Parathyroid adenoma (tissue), 2 donors: ENCODE results near the gene HECW1.

Experiments
- H2AFZ ChIP-seq: fragments of 300-600 bp; sonication (generic); one replicate; pipeline ENCODE4 v1.7.0; 2017; ENCODE audit warnings: antibody characterized with exemption, mild to moderate bottlenecking
- H3K27ac ChIP-seq: fragments of 300-600 bp; sonication (generic); one replicate; pipeline ENCODE4 v1.7.0; 2017
- H3K27me3 ChIP-seq: fragments of 300-600 bp; sonication (generic); one replicate; pipeline ENCODE4 v1.7.0; 2017; ENCODE audit warnings: low read length; ENCODE audit not compliant: control insufficient read depth, insufficient read depth
- H3K36me3 ChIP-seq: fragments of 300-600 bp; sonication (generic); one replicate; pipeline ENCODE4 v1.7.0; 2017; ENCODE audit warnings: low read length; ENCODE audit not compliant: control insufficient read depth, insufficient read depth
- H3K4me1 ChIP-seq: fragments of 300-600 bp; sonication (generic); one replicate; pipeline ENCODE4 v1.7.0; 2017; ENCODE audit warnings: control low read depth
- H3K4me2 ChIP-seq: fragments of 300-600 bp; sonication (generic); one replicate; pipeline ENCODE4 v1.7.0; 2017; ENCODE audit warnings: low read length
- H3K4me3 ChIP-seq: fragments of 300-600 bp; sonication (generic); one replicate; pipeline ENCODE4 v1.7.0; 2017; ENCODE audit warnings: low read depth, low read length
- H3K79me2 ChIP-seq: fragments of 300-600 bp; sonication (generic); one replicate; pipeline ENCODE4 v1.7.0; 2017; ENCODE audit warnings: control low read depth
- H3K9ac ChIP-seq: fragments of 300-600 bp; sonication (generic); one replicate; pipeline ENCODE4 v1.7.0; 2017; ENCODE audit warnings: mild to moderate bottlenecking
- H3K9me3 ChIP-seq: fragments of 300-600 bp; sonication (generic); one replicate; pipeline ENCODE4 v1.7.0; 2017; ENCODE audit warnings: low read length; ENCODE audit not compliant: control insufficient read depth
- TF ChIP-seq, protein P1 (sequence below): fragments of 300-600 bp; sonication (generic); IDR thresholded peaks from one replicate; pipeline ENCODE4 v1.7.0; 2017; ENCODE audit warnings: antibody characterized with exemption, mild to moderate bottlenecking
- donor health status: primary hyperparathyroidism.

HECW1 gene

DNA sequence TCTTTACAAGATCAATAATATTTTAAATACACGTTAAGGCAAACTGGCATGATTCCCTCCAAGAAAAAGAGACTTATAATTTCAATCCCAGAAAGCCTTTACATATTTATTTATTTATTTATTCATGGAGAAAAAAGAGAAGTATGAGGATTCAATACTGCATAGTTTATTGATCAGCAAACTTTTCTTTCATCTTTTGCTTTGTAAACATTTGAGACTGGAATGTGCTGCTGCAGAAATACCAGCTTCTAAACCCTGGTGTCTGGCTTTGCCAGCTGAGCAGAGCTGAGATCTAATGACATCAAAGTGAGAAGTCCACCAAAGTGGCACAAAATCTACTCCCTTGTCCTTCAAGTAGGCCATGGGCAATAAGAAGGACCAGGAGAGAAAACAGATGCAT lies 376.8 kb downstream of the HECW1 start:
- no peak overlapping the region for H3K27ac ChIP-seq

DNA sequence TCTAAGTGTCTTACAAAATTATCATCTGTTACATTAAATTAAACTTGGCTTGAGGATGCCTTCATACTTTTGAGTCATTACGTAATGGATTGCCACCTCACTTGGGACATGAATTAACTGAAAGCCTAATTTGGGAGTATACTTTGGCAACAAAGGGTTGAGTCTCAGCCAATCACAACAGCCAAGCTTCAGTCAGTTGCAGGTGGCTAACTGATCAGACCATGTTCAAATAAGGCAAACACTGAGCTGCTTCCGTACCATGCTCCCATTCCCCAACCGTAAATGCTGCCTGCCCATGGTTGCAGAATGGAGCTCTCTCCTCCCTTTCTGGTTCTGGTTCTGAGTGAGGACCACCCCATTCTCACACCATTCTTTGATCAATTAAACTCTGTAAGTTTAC lies 377.6 kb downstream of the HECW1 start:
- H3K79me2 ChIP-seq = no peaks in the 10 kb centered on the region
- no peaks in the 10 kb centered on the region for H3K36me3 ChIP-seq
- no peak overlapping the region for H3K9ac ChIP-seq
- no peak overlapping the region for H3K4me2 ChIP-seq
- H3K4me1 ChIP-seq = no peaks in the 10 kb centered on the region
- H3K4me3 ChIP-seq = no peak overlapping the region
- no peaks in the 10 kb centered on the region for H3K27me3 ChIP-seq
- TF ChIP-seq, protein P1, sequence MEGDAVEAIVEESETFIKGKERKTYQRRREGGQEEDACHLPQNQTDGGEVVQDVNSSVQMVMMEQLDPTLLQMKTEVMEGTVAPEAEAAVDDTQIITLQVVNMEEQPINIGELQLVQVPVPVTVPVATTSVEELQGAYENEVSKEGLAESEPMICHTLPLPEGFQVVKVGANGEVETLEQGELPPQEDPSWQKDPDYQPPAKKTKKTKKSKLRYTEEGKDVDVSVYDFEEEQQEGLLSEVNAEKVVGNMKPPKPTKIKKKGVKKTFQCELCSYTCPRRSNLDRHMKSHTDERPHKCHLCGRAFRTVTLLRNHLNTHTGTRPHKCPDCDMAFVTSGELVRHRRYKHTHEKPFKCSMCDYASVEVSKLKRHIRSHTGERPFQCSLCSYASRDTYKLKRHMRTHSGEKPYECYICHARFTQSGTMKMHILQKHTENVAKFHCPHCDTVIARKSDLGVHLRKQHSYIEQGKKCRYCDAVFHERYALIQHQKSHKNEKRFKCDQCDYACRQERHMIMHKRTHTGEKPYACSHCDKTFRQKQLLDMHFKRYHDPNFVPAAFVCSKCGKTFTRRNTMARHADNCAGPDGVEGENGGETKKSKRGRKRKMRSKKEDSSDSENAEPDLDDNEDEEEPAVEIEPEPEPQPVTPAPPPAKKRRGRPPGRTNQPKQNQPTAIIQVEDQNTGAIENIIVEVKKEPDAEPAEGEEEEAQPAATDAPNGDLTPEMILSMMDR = no peak
- no peak overlapping the region for H2AFZ ChIP-seq
- H3K27ac ChIP-seq = no peak overlapping the region
- no peaks in the 10 kb centered on the region for H3K9me3 ChIP-seq

More for the DNA sequence above, 376.8 kb downstream of the HECW1 start:
- H3K4me1 ChIP-seq = no peaks in the 10 kb centered on the region
- no peak overlapping the region for H3K9ac ChIP-seq
- H2AFZ ChIP-seq = no peak overlapping the region
- H3K79me2 ChIP-seq = no peaks in the 10 kb centered on the region
- TF ChIP-seq, protein P1 = no peak
- H3K4me2 ChIP-seq = no peak overlapping the region
- no peaks in the 10 kb centered on the region for H3K27me3 ChIP-seq
- H3K36me3 ChIP-seq = no peaks in the 10 kb centered on the region
- H3K4me3 ChIP-seq = no peak overlapping the region
- no peaks in the 10 kb centered on the region for H3K9me3 ChIP-seq

GRCh38 chr7:43491123-43491522 lies 378.7 kb downstream of the HECW1 start:
- H3K36me3 ChIP-seq = no peaks in the 10 kb centered on the region
- no peaks in the 10 kb centered on the region for H3K79me2 ChIP-seq
- no peak overlapping the region for H3K4me3 ChIP-seq
- TF ChIP-seq, protein P1 = no peak
- no peak overlapping the region for H3K9ac ChIP-seq
- no peak overlapping the region for H2AFZ ChIP-seq
- no peaks in the 10 kb centered on the region for H3K4me1 ChIP-seq
- no peak overlapping the region for H3K27ac ChIP-seq
- no peaks in the 10 kb centered on the region for H3K9me3 ChIP-seq
- H3K4me2 ChIP-seq = no peak overlapping the region
- no peaks in the 10 kb centered on the region for H3K27me3 ChIP-seq

DNA sequence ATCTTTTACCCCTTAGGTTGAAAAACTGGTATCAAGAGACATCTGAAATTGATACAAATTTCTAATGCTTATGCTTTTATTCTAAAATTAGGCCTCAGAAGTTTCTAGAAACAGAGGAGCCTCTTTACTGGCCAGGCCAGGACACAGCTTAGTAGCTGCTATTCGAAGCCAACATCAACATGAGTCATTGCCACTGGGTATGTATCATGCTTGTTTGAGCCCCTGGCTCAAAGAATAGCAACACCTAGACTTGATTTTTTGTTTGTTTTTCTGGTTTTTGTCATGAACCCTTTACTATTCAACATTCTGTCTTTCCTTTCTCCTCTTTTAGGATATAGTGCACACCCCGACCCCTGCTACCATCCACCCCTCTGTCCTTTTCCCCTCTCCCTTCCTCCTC lies 379.5 kb downstream of the HECW1 start:
- H3K27me3 ChIP-seq = no peaks in the 10 kb centered on the region
- H3K36me3 ChIP-seq = no peaks in the 10 kb centered on the region
- no peak overlapping the region for H2AFZ ChIP-seq
- no peaks in the 10 kb centered on the region for H3K9me3 ChIP-seq
- no peak overlapping the region for H3K4me3 ChIP-seq
- H3K4me2 ChIP-seq = no peak overlapping the region
- H3K27ac ChIP-seq = no peak overlapping the region
- H3K79me2 ChIP-seq = no peaks in the 10 kb centered on the region
- no peaks in the 10 kb centered on the region for H3K4me1 ChIP-seq
- TF ChIP-seq, protein P1 = no peak
- H3K9ac ChIP-seq = no peak overlapping the region

GRCh38 chr7:43492896-43493295 lies 380.4 kb downstream of the HECW1 start:
- Histone ChIP-seq H3K36me3 (no peaks in the 10 kb centered on the region), H3K27me3 (no peaks in the 10 kb centered on the region), H3K4me2 (no peak overlapping the region), H3K4me1 (no peaks in the 10 kb centered on the region), H3K27ac (no peak overlapping the region), H3K9ac (no peak overlapping the region), H2AFZ (no peak overlapping the region), H3K9me3 (no peaks in the 10 kb centered on the region), H3K79me2 (no peaks in the 10 kb centered on the region), H3K4me3 (no peak overlapping the region)
- TF ChIP-seq, protein P1 = no peak
